Dermis blood vessel endothelial cell (primary cell): ENCODE results near the gene S1PR2. TPM values are rescaled to one million over a fixed set of nuclear protein-coding genes. Genes with fewer than 3 reads are reported as not detected.
A peak's percentile ranks its signal among the peaks of the same experiment; 100 is the strongest.
"Not testable (repeated sequence)": the region's sequence is repeated elsewhere in the genome, so short reads cannot be mapped to it uniquely, and the experiment has no call there.

Experiments used
- DNase-seq: peaks from one replicate; pipeline ENCODE4 v3.0.0; 2010
- total RNA-seq: library from RNA; depleted of rRNA; stranded (reverse); fragments of >200 nt; gene quantifications from 2 replicates; pipeline ENCODE4 v1.2.3, GENCODE V29; 2014

S1PR2 gene
- total RNA-seq, 1 donor from 2014 or later = 0.85 TPM

DNA sequence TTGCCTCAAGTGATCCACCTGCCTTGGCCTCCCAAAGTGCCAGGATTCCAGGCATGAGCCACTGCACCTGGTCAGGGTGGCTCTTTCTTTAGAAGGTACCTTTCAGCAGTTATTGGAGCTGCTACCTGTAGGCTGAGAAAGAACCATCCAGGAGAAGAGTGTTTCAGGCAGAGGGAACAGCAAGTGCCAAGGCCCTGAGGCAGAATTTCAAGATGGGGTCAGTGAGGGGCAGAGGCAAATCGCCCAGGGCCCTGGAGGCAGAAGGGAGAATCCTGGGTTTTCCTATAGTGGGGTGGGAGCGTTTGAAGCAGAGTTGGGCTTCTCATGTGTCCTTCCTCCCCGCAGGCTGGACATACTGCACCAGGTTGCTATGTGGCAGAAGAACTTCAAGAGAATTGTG lies 23.1 kb upstream of the S1PR2 start:
- DNase-seq = no peak

DNA sequence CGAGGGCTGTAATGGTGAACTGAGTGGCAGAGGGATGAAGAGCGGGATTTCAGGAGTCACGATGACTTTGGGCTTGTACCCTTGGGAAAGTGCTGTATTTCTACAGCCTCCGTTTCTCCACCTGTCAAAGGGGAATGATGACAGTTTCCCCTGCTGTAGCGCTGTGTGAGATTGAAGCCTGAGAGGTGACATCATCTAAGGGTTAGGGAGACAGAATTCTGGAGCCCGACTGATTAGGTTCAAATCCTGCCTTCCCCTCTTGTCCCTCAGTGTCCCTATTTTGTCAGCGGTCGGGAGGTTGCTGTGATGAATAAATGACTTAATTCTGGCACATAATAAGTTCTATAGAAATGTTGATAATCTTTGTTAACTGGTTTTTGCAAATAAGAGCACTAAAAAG lies 21.6 kb upstream of the S1PR2 start:
- no peak for DNase-seq

- DNase-seq = peak; percentile 99
Observed at GRCh38 chr19:10251792-10252694, 20.9 kb upstream of the S1PR2 start, which contains the start of gene MRPL4. TSS of gene MRPL4 (plus strand) at chr19:10252214. CDS start at chr19:10252254, 40 bp downstream.

DNA sequence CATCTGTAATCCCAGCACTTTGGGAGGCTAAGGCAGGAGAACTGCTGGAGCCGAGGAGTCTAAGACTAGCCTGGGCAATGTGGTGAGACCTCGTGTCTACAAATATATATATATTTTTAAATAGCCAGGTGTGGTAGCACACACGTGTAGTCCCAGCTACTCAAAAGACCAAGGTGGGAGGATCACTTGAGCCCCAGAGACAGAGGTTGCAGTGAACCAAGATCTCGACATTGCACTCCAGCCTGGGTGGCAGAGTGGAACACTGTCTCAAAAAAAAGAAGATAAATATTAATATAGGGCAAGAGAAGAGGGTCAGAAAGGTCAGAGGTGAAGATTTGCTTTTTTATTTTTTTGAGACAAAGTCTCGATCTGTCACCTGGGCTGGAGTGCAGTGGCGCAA lies 15.4 kb upstream of the S1PR2 start:
- no peak for DNase-seq

DNA sequence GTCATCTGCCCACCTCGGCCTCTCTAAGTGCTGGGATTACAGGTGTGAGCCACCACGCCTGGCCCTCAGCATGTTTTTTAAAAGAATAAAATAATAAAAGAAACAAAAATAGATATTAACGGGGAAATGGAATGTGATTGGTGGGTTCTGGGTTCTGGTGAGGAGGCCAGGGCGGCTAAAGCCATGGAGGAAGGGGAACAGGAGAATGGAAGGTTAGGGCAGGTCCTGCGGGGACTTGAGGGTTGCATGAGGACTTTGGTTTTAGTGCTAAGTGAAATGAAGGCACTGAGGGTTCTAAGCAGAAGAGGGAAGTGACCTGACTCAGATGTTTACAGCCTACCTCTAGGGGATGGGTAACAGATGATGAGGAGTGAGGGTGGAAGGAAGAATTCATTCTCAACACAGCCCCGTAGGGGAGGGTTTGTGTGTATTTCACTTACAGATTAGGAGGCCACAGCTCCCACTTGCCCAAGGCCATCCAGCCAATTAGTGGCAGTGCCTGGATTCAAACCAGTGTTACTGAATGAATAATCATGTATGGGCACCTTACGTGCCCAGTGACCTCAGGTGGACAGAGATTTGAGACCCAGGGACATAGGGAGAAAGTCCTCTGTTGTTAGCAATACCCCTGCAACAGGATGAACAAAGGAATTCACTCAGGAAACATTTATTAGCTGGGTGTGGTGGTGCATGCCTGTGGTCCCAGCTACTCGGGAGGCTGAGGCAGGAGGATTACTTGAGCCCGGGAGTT lies 14.2 kb upstream of the S1PR2 start:
- DNase-seq = no peak

DNA sequence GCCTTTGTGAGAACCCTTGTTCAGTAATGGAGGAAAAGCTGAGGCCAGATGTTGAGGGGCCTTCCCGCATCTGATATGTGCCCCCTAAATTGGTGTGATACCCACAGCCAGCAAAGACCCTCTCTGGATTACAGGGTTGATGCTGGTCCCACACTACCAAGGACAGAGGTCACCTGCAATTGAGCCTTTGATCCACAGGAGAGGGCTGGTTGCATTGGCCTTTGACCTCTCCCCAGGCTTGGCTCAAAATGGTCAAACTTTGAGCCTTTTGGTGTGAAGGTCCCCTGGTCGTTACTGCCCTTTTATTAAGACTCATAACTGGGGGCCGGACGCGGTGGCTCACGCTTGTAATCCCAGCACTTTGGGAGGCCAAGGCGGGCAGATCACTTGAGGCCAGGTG lies 12.5 kb upstream of the S1PR2 start:
- no peak for DNase-seq

DNA sequence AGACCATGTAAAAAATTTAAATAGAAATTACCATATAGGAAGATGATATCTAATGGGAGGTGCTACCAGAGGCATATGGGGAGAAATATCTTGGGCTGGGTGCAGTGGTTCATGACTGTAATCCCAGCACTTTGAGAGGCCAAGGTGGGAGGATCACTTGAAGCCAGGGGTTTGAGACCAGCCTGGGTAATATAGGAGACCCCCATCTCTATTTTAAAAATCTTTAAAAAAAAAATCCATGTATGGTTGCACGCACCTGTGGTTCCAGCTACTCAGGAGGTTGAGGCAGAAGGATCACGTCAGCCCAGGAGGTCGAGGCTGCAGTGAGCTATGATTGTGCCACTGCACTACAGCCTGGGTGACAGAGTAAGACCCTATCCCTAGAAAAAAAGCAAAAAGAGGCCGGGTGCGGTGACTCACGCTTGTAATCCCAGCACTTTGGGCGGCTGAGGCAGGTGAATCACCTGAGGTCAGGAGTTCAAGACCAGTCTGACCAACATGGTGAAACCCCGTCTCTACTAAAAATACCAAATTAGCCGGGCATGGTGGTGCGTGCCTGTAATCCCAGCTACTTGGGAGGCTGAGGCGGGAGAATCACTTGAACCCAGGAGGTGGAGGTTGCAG lies 10.8 kb upstream of the S1PR2 start:
- DNase-seq = not testable (repeated sequence)

DNA sequence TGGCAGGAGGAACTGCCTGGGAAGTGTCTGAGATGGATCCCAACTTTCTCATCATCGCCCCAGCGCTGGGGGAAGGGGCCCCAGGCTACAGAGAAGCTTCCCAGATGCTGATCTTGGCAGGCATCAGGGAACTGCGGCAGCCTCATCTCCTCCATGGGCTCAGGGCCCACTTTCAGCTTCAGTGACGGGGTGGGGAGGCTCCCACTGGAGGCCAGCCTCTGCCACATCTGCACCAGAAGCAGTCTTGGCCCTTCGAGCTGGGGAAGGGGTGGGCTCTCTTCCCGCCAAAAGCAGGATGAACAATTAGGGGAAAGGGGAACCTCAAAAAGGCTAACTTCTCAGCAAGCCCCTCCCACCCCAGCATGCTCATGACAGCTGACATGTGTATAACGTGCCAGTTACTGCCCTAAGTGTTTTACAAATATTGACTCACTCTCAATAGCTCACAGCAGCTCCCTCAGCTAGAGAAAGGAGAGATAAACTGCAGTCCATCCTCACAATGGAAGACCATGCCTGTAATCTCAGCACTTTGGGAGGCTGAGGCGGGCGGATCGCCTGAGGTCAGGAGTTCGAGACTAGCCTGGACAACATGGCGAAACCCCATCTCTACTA lies 7.1 kb upstream of the S1PR2 start:
- DNase-seq = no peak

DNA sequence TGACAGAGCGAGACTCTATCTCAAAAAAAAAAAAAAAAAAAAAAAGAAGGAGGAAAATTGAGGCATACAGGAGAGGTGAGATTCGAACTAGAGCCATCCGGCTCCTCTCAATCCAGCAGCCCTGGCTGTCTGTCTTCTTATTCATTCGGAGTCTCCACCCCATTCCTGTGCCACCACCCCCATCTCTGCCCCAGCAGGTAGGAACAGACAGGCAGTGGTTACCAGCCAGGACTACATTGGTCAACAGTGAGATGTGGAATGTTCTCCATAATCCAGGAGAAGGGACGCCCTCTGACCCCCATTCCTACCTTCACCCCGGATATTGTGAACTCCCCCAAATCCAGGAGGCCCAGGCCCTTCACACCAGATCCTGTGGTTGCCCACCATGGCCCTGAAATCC lies 6.6 kb upstream of the S1PR2 start:
- no peak for DNase-seq

GRCh38 chr19:10235409-10235808 lies 4.3 kb upstream of the S1PR2 start:
- not testable (repeated sequence) for DNase-seq

DNA sequence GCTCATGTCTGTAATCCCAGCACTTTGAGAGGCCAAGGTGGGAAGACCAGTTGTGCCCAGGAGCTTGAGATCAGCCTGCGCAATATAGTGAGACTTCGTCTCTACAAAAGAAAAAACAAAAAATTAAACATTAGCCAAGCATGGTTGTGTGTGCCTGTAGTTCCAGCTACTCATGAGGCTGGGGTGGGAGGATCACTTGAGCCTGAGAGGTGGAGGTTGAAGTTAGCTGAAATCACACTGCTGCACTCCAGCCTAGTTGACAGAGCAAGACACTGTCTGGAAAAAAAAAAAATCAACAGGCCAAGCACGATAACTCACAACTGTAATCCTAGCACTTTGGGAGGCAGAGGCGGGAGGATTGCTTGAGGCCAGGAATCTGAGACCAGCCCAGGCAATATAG lies 3.9 kb upstream of the S1PR2 start:
- no peak for DNase-seq

DNA sequence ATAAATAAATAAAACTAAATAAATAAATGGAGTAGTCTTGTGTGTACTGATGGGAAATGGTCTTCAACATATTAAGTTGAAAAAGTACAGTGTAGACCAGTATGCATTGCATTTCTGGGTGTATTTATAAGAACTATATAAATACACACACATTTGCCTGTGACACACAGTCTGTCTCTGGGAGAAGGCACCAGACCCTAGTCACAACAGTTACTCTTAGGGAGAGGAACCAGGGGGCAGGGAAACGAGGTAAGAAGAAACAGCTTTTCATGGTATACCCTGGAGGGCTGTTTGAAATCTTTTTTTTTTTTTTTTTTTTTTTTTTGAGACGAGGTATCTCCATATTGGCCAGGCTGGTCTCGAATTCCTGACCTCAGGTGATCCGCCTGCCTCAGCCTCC lies 2.8 kb upstream of the S1PR2 start:
- DNase-seq = no peak

DNA sequence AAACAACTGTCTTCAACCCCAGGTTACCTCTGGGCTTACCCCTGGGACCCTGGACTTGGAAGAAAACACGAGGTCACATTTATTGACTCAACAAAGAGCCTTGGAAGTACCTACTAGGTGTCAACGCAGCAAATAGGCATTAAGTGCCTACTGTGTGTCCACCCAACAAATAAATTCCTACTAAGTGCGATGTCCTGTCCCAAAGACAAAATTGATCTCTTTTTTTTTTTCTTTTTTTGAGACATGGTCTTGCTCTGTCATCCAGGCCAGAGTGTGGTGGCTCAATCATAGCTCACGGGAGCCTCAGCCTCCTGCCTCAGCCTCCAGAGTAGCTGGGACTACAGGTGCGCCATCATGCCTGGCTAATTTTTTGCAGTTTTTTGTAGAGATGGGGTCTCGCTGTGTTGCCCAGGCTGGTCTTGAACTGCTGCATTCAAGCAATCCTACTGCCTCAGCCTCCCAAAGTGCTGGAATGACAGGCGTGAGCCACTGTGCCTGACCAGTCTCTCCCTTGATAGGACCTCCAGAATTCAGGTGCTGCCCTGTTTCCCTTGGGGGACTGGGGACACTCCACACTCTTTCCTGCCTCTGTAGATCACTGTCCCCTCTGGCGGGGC lies 589 bp upstream of the S1PR2 start:
- no peak for DNase-seq

- DNase-seq = peak; percentile 18
Observed at GRCh38 chr19:10230173-10230860, 814 bp downstream of the S1PR2 start.

DNA sequence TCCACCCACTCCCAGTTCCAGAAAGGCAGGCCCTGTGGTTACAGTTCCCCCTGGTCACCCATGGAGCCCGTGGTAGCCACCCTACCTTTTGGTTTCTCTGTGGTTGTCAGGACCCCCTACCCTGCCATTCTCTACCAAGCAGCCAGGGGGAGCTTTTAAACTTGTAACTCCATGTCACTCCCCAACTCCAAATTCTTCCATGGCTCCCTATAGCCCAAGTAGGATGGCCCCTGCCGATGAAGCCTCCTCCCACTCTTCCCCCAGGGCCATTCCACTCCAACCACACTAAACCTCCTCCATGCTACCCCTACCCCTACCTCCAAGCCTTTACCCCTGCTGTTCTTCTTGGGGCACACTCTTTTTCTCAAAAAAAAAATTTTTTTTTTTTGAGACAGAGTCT lies 2.2 kb downstream of the S1PR2 start:
- DNase-seq = peak; percentile 60

DNA sequence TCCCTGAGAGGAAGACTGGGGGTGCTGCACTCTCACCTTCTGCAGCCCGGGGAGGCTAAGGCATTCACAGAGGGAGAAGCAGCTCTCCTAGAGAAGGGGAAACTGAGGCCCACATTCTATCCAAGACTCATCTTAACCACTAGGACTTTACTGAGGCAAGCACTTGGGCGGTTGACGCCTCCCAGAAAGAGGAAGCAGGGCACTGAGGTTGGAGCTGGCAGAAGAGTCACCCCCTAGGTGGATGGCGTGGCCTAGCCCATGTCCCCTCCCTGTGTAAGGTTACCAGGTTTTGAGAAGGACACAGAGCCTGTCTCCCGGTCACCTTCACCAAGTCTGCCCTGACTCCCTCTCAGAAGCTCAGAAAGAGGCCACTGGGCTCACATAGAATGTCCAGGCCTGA lies 2.7 kb downstream of the S1PR2 start:
- DNase-seq = no peak

DNA sequence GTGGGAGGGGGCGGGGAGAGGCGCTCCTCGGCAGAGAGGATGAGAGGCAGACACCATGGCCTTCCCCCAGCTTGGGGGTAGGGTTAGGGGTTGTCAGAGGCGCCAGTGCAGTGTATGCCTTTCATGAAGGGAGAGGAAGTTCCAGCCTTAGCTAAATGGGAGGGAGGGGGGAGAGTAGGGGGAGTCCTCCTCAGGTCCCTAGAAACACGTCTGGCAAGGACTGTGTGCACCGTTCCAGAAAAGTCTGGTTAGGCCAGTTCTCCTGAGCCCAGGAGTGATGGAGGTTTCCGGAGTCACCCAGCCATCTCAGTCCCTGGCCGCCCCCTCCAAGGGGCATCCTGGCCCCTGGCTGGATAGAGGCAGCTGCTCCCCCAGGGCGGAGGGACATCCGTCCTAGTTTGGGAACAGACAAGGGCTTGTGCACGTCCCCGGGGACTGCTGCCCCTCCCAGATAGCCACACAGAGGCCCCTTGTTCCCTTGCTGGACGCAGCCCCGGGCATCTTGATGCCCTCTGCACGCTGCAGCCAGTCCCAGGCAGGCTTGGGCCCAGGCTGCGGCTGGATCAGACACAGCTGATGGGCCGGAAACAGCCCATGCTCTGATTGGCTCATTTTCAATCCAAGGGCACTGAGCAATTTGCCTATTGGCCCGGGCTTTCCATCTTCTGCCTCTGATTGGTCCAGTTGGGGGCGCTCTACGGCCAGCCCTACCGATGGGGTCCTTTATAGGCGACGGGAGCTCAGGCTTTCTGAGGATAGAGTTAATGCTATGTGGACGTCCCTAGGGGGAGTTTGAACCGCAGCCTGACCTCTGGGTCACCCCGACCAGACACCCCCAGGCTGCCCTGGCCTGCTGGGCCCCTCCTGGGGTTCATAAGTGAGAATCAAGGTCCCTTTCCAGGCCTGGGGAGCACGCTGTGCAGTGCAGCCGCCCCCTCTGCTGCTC lies 3.8 kb downstream of the S1PR2 start:
- no peak for DNase-seq

GRCh38 chr19:10226376-10227025 lies 4.6 kb downstream of the S1PR2 start:
- no peak for DNase-seq

GRCh38 chr19:10226021-10226375 lies 5.1 kb downstream of the S1PR2 start:
- DNase-seq = no peak

GRCh38 chr19:10224337-10224736 lies 6.8 kb downstream of the S1PR2 start:
- no peak for DNase-seq
